NK-92 (cell line): ENCODE data around the gene AGAP1.

Experiments used
- DNase-seq: peaks from one replicate; lab custom pipeline; 2025; ENCODE audit not compliant: unreplicated experiment; lab: John Stamatoyannopoulos, UW

Gene AGAP1

DNA sequence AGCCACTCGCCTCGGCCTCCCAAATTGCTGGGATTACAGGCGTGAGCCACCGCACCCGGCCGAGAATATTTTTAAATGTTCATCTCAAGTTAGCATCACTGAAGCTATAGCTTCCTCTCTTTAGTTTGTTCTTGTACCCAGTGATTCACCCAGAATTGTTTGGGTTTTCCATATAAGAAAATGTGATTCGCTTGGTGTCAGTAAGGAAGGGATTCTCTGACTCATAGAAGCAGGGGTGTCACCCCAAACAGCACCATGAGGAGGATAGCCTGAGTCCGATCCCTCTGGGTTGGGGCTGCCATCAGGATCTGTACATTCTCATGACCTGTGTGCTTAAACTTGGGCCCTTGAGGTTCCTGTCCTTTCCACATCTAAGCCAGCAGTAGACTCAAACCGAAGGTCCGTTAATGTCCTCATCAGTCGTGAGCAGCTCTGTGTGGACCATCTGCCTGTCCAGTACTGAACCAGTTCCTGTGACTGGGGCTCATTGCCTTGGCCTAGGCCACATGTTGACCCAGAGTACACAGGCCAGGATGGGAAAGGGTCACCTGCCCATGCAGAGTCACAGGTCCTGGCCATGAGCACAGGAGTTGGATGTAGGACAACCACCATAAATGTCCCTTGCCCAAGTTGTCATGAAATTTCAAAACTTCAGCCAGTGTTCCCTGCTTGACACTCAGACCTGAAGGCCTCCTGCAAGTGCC is 362.5 kb downstream of the AGAP1 start:
- DNase-seq, result no peak

- DNase-seq, result no peak
These were observed 363.8 kb downstream of the AGAP1 start for GRCh38 chr2:235857598-235857997.

DNA sequence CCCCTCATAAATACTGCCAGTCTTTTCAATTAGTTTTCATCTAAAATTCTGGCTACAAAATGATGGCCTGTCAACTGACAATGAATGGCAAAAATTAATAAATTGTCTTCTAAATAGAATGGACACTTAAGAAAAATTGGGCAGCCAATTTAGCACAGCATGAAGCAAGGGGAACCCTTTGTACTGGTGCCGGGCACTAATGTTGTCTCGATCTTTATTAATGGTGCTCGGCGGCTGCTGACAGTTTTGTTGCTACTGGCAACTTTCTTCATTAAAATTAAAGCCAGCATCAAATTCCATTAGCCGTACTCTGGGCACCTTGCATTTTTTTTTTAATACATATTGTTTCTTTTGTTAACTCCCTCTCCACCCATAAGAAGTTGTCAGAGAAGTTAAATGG is 365.0 kb downstream of the AGAP1 start:
- DNase-seq, result no peak

DNA sequence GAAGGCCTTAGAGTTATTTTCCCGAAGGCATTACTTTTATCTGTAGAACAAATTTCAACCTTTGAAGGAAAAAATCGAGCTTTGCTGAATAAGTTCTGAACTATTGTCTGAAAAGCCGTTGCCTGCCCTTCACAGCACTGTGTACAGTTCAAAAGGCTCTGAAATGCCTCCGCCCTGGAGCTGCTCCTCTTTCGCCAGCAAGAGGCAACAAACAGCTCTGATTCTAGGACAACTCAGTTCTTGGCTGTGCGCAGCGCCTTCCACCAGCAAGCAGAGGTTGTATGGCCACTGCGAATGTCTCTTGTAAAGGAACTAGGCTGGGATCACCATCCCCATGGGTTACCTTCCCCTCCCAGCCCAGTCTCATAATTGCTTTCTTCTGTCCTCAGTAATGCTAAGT is 365.8 kb downstream of the AGAP1 start:
- DNase-seq, result no peak

DNA sequence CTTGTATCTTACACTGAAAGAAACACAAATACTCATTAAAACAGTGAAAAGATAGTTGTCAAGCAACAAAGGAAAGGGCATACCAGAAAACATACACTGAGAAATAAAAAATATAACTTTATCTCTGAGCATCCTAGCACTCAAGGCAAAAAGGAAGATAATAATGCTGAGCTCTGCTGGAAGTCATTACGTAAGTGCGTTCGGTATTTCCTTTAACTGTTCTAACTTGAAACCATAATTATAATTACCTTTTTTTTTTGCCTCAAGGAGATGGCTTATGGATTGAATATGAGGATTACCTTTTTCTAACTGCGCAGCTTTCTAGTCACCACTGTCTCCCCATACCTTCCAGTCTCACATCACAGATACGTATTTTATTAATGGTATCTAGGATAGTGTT is 366.3 kb downstream of the AGAP1 start:
- no peak for DNase-seq

- no peak for DNase-seq
These were observed 367.0 kb downstream of the AGAP1 start for GRCh38 chr2:235860871-235861270.

DNA sequence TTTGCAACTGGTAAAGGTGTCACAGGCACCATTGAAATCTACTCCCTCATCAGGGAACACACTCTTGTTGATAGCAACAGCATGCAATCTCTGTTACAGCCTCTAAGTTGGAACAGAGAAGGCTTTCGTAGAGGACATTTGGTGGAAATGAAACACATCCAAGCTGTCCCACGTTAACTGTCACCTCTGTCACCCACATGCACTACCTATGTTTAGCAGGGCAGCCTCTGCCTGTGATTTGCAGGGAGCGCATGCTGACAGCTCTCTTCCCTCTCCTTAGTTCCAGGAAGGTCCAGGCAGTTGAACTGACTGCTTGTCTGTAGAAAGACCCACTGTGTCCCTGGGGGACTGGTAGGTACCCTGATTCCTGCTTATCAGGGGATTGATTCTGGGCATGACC is 367.5 kb downstream of the AGAP1 start:
- no peak for DNase-seq

GRCh38 chr2:235863414-235863813 is 369.6 kb downstream of the AGAP1 start:
- no peak for DNase-seq

- no peak for DNase-seq
These were observed 370.5 kb downstream of the AGAP1 start for GRCh38 chr2:235864302-235864701.

- DNase-seq, result no peak
These were observed 371.1 kb downstream of the AGAP1 start for GRCh38 chr2:235864733-235865515.

- no peak for DNase-seq
These were observed 372.5 kb downstream of the AGAP1 start for GRCh38 chr2:235866373-235866772.

- no peak for DNase-seq
These were observed 374.4 kb downstream of the AGAP1 start for GRCh38 chr2:235868224-235868623.

DNA sequence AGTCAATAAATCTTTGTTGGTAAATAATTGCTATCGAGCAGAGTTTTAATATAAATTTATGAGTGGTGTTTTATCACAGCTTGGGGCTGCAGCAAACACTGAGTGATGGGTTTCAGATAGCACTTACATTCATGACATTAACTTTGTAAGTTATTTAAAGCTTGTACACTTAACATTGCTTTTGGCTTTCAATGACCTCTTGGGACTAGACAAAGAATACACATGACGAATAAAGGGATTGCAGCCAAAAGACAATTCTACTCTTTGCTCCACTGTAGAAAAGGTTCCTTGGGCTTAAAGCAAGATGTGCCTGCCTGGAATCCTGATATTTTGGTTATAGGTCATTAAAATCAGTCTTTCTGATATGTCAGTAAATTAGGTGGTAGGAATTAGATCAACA is 374.8 kb downstream of the AGAP1 start:
- DNase-seq, result no peak

DNA sequence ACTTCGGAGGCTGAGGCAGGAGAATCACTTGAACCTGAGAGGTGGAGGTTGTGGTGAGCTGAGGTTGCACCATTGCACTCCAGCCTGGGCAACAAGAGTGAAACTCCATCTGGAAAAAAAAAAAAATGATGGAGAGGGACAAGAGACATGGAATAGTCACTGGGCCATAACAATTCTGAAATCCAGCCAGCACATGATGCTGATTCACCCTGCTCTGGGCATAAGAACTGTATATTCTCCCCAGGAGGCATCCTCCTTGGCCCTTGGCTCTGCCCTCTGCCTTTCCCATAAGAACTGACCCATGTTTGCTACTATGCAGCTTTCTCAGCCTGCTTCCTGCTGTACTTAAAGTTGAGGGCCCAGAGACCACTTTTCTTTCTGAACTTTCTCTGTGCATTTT is 376.7 kb downstream of the AGAP1 start:
- DNase-seq, result no peak

DNA sequence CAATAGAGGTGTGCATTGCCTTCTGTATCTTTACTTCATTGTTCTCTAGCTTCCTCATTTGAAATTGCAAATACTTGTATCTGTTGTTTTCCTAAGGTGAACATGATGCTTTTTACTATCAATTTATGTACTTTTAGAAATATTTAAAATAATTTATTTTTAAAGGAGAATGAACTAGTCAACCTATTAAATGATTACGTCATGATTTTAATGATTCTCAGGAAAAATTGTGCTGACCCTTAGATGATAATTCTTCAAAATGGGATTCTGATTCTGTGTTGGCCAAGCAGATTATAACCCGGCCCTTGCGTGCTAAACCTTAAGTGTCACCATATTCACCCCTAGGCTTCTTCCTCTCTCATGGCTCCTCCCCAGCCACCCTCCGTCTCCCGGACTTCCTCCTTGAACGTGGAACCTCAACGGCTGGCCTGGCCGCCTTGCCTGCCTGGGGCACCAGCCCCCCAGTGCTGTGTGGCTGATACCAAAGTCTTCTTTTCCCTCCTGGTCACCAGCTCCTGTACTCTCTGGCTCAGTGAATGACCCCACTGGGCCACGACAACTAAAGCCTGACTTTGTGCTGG is 382.3 kb downstream of the AGAP1 start:
- DNase-seq, result no peak

DNA sequence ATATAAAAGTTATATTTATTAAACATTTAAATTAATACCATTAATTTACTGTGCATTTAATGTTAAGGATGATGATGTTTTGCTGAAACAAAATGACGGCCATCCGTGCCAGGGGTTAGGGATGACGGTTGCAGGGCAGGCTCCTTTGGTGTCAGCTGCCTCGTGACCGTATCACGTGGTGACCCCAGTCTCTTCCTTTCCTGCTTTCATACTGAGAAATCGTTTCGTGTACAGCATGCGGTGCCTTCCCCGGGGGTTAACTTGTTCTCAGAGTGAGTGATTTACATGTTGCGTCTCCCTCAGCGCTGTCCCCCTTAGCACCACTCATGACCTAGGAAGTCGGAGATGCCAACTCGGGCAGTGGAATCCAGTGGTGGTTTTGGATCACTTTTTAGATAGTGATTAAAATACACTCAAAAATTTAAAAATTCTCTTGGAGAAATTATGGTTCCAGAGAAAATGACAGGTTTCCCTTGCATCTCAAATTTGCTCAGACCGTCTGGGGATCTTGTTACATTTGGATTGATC is 383.5 kb downstream of the AGAP1 start:
- DNase-seq, result no peak

DNA sequence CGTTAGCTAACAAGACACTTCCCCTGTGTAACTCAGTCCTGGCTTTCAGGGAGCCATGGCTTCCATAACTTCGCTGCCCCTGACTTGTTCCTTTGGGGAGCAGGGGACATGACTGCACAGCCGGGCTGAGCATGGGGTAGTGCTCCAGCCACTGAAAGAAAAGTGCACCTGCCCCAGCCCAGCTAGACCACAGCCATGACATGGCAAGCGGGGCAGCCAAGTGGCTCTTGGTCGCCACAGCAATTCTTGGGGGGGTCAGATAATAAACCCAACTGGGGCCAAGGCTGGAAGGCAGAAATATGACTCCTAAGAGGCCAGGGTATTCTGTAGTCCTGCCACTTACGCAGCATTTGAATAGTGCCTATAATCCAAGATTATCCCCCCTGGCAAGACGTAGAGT is 385.3 kb downstream of the AGAP1 start:
- no peak for DNase-seq

DNA sequence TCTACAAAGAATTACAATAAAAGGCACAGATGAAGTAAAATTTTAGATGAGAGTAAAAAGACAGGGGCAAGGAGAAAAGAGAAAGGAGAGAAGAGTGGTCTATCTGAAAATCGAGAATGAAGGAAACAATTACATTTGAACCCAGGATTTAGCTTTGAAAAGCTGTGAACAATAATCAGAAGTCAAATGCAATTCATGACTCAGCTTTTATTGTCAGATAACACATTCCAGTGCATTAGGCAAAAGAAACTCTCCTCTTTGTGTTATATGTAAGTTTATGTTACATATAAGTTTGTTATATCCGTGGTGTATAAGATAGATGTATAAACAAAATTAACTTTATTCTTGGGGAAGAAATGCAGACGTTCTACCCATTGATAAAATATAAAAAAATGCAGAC is 389.8 kb downstream of the AGAP1 start:
- no peak for DNase-seq

DNA sequence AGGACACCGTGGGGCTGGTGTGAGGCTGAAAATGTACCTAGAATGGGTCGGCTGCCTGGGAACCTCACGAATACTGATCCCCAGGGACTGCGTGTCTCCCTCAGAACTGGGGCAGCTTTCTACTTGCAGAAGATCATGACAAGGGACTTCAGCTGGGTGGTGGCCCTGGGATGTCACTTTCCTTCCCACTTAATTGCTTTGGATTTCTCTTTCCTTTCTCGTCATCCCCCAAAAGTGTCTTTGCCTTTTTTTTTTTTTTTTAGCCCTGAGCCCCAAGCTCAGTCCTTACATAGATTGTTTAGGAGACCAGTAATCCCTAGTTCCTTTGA is 395.4 kb downstream of the AGAP1 start:
- no peak for DNase-seq

DNA sequence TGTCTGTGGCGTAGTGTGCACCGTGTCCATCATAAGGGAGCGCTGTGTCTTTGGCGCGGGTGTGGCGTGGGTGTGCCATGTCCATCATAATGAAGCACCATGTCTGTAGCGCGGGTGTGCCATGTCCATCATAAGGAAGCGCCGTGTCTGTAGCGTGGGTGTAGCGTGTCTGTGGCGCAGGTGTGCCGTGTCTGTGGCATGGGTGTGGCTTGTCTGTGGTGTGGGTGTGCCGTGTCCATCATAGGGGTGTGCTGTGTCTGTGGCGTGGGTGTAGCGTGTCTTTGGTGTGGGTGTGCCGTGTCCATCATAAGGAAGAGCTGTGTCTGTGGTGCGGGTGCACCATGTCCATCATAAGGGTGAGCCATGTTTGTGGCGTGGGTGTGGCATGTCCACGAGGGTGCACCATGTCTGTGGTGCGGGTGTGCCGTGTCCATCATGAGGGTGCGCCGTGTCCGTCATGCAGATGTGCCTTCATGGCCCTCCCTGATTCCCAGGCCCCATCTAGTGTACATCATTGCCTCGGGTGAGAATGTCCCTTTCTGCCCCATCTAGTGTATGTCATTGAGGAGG is 399.4 kb downstream of the AGAP1 start:
- DNase-seq, result no peak

GRCh38 chr2:235894839-235895238 is 401.0 kb downstream of the AGAP1 start:
- no peak for DNase-seq

- DNase-seq, result no peak
These were observed 402.2 kb downstream of the AGAP1 start for GRCh38 chr2:235896061-235896460.
